CD8-positive, alpha-beta memory T cell (primary cell): Measurements from ENCODE around the gene STK4. TPM values are rescaled to one million over a fixed set of nuclear protein-coding genes. Genes with fewer than 3 reads are reported as not detected.

Source experiments
- CTCF ChIA-PET: fragments of 350-600 bp; sonication (Branson Sonifier 250); formaldehyde crosslinking; loops from one replicate; lab custom pipeline; 2021; ENCODE audit warnings: antibody characterized with exemption; lab: Charles Lee
- POLR2A ChIA-PET: fragments of 350-600 bp; sonication (Branson Sonifier 250); formaldehyde crosslinking; loops from one replicate; lab custom pipeline; 2021; ENCODE audit warnings: antibody characterized with exemption; lab: Charles Lee
- DNase-seq, 5 donors: peaks; one replicate each; pipeline versions ENCODE4 v3.0.0 to v3.0.0-alpha.2; 2020 to 2022; ENCODE audit warnings: mixed read lengths in 1 of 5
- H3K27ac ChIP-seq: one replicate; pipeline ENCODE4 v1.7.0; 2013; ENCODE audit warnings: low read depth, mild to moderate bottlenecking, low read length, moderate library complexity
- H3K27me3 ChIP-seq: 2 replicates; pipeline ENCODE4 v1.7.0; 2013; ENCODE audit warnings: low read length, mild to moderate bottlenecking; ENCODE audit not compliant: insufficient read depth, poor library complexity, severe bottlenecking
- H3K36me3 ChIP-seq: 2 replicates; pipeline ENCODE4 v1.7.0; 2013; ENCODE audit warnings: mild to moderate bottlenecking, low read length, moderate library complexity; ENCODE audit not compliant: insufficient read depth
- H3K4me1 ChIP-seq: 2 replicates; pipeline ENCODE4 v1.7.0; 2013; ENCODE audit warnings: mild to moderate bottlenecking, low read length, moderate library complexity; ENCODE audit not compliant: insufficient read depth
- H3K4me3 ChIP-seq: 2 replicates; pipeline ENCODE4 v1.7.0; 2013; ENCODE audit warnings: mild to moderate bottlenecking, low read length
- H3K9me3 ChIP-seq: 2 replicates; pipeline ENCODE4 v1.7.0; 2013; ENCODE audit warnings: mild to moderate bottlenecking, low read length
- H3K27ac Mint-ChIP-seq, 8 donors: one replicate each; pipeline ENCODE4 v1.8.0; 2020 to 2021; ENCODE audit warnings: mixed read lengths in 8 of 8, mild to moderate bottlenecking in 6 of 8, inconsistent platforms in 3 of 8, moderate library complexity in 3 of 8
- H3K27me3 Mint-ChIP-seq, 2 donors: one replicate each; pipeline ENCODE4 v1.8.0; 2020 to 2021; ENCODE audit warnings: mixed read lengths in 2 of 2, mild to moderate bottlenecking in 1 of 2, moderate library complexity in 1 of 2
- H3K36me3 Mint-ChIP-seq, 3 donors: one replicate each; pipeline ENCODE4 v1.8.0; 2020 to 2021; ENCODE audit warnings: mixed read lengths in 3 of 3, inconsistent platforms in 1 of 3, mild to moderate bottlenecking in 1 of 3
- H3K4me1 Mint-ChIP-seq, 3 donors: one replicate each; pipeline ENCODE4 v1.8.0; 2020 to 2021; ENCODE audit warnings: mixed read lengths in 3 of 3, inconsistent platforms in 1 of 3, mild to moderate bottlenecking in 1 of 3
- H3K4me3 Mint-ChIP-seq, 7 donors: one replicate each; pipeline ENCODE4 v1.8.0; 2020 to 2021; ENCODE audit warnings: mixed read lengths in 7 of 7, mild to moderate bottlenecking in 6 of 7, moderate library complexity in 4 of 7, inconsistent platforms in 2 of 7
- H3K9me3 Mint-ChIP-seq, 5 donors: one replicate each; pipeline ENCODE4 v1.8.0; 2020 to 2022; ENCODE audit warnings: mixed read lengths in 5 of 5, mild to moderate bottlenecking in 3 of 5, moderate library complexity in 2 of 5, inconsistent platforms in 1 of 5
- polyA plus RNA-seq: library from polyadenylated mRNA; unstranded; fragments of 300-500 nt; fragmentation: Illumina TruSeq; gene quantifications from one replicate; pipeline ENCODE4 v1.2.3, GENCODE V29; 2021
- total RNA-seq, 2 experiments: library from RNA; stranded (reverse); gene quantifications; one replicate each; pipeline ENCODE4 v1.2.3, GENCODE V29; 2021

The STK4 gene
- total and polyA plus RNA-seq, 3 experiments from 2014 or later = 192 to 210 (median 200) TPM

GRCh38 chr20:45038745-45039474 is 72.6 kb downstream of the STK4 start:
- Histone ChIP-seq H3K27ac (no peak overlapping the region), H3K36me3 (peaks cover 7% of the 10 kb centered on the region), H3K27me3 (no peaks in the 10 kb centered on the region), H3K4me1 (peaks cover 43% of the 10 kb centered on the region), H3K4me3 (no peak overlapping the region), H3K9me3 (no peaks in the 10 kb centered on the region)
- Mint-ChIP-seq H3K4me1 (peaks cover 73 to 96% (median 95%) of the 10 kb centered on the region in 3 donors), H3K27me3 (no peaks in the 10 kb centered on the region), H3K9me3 (no peaks in the 10 kb centered on the region), H3K36me3 (peaks cover 0 to 71% (median 26%) of the 10 kb centered on the region in 3 donors), H3K4me3 (no peak overlapping the region), H3K27ac (peak overlapping the region in 7 of 8 donors; percentile 3 to 87 (median 57))
- ChIA-PET CTCF (interaction anchor here (3.8 kb wide), 1 partner anchor 57 kb away, joined by 17 read pairs; no protein-coding TSS in a partner anchor), POLR2A (interaction anchor here (0.7 kb wide), 1 partner anchor 87 kb away, joined by 3 read pairs; no protein-coding TSS in a partner anchor)
- no peak for DNase-seq

GRCh38 chr20:45039475-45039820 is 73.1 kb downstream of the STK4 start:
- H3K4me3 ChIP-seq = no peak overlapping the region

GRCh38 chr20:45041464-45042337 is 75.4 kb downstream of the STK4 start:
- no peaks in the 10 kb centered on the region for H3K27me3 ChIP-seq
- peaks cover 31% of the 10 kb centered on the region for H3K4me1 ChIP-seq
- Mint-ChIP-seq H3K9me3 (no peaks in the 10 kb centered on the region), H3K27ac (peak overlapping the region in 7 of 8 donors; percentile 80 to 91 (median 89)), H3K27me3 (no peaks in the 10 kb centered on the region), H3K4me3 (peak overlapping the region in 3 of 7 donors; percentile 26 to 53 (median 49)), H3K36me3 (peaks cover 0 to 76% (median 21%) of the 10 kb centered on the region in 3 donors), H3K4me1 (peaks cover 64 to 84% (median 82%) of the 10 kb centered on the region in 3 donors)
- no peaks in the 10 kb centered on the region for H3K9me3 ChIP-seq
- no peak overlapping the region for H3K27ac ChIP-seq
- no peak for DNase-seq
- peaks cover 7% of the 10 kb centered on the region for H3K36me3 ChIP-seq
- ChIA-PET CTCF (interaction anchor here (1.2 to 4.7 kb wide), 3 partner anchors 35 to 145 kb away, joined by 3 to 65 read pairs (median 3); no protein-coding TSS in a partner anchor), POLR2A (interaction anchor here (0.6 kb wide), 1 partner anchor 27 kb away, joined by 4 read pairs; no protein-coding TSS in a partner anchor)
- no peak overlapping the region for H3K4me3 ChIP-seq

More at GRCh38 chr20:45039475-45039820, 73.1 kb downstream of the STK4 start:
- Mint-ChIP-seq H3K27me3 (no peaks in the 10 kb centered on the region), H3K9me3 (no peaks in the 10 kb centered on the region), H3K36me3 (peaks cover 0 to 76% (median 28%) of the 10 kb centered on the region in 3 donors), H3K4me3 (no peak overlapping the region), H3K27ac (peak overlapping the region in 7 of 8 donors; percentile 22 to 87 (median 57)), H3K4me1 (peaks cover 72 to 96% (median 95%) of the 10 kb centered on the region in 3 donors)
- DNase-seq = no peak
- no peak overlapping the region for H3K27ac ChIP-seq
- H3K27me3 ChIP-seq = no peaks in the 10 kb centered on the region
- peaks cover 46% of the 10 kb centered on the region for H3K4me1 ChIP-seq
- POLR2A ChIA-PET = no interaction called here
- no peaks in the 10 kb centered on the region for H3K9me3 ChIP-seq
- peaks cover 7% of the 10 kb centered on the region for H3K36me3 ChIP-seq
- CTCF ChIA-PET = interaction anchor here (3.8 kb wide), 1 partner anchor 56 kb away, joined by 17 read pairs; no protein-coding TSS in a partner anchor

- H3K27ac Mint-ChIP-seq = peak overlapping the region; percentile 15 to 85 (median 68)
- H3K27me3 Mint-ChIP-seq = no peaks in the 10 kb centered on the region
- Histone ChIP-seq H3K27me3 (no peaks in the 10 kb centered on the region), H3K27ac (no peak overlapping the region), H3K4me3 (no peak overlapping the region), H3K36me3 (peaks cover 7% of the 10 kb centered on the region), H3K9me3 (no peaks in the 10 kb centered on the region), H3K4me1 (peaks cover 30% of the 10 kb centered on the region)
- peaks cover 63 to 84% (median 81%) of the 10 kb centered on the region in 3 donors for H3K4me1 Mint-ChIP-seq
- H3K4me3 Mint-ChIP-seq = no peak overlapping the region
- peaks cover 0 to 77% (median 23%) of the 10 kb centered on the region in 3 donors for H3K36me3 Mint-ChIP-seq
- no peak for DNase-seq
- ChIA-PET CTCF (interaction anchor here (1.2 to 4.7 kb wide), 6 partner anchors 17 to 250 kb away, joined by 3 to 65 read pairs (median 6); no protein-coding TSS in a partner anchor), POLR2A (interaction anchor here (0.6 kb wide), 1 partner anchor 13 kb away, joined by 4 read pairs; no protein-coding TSS in a partner anchor)
- H3K9me3 Mint-ChIP-seq = no peaks in the 10 kb centered on the region
These were observed 76.7 kb downstream of the STK4 start for GRCh38 chr20:45042978-45043377.

- Mint-ChIP-seq H3K36me3 (peaks cover 0 to 83% (median 25%) of the 10 kb centered on the region in 3 donors), H3K9me3 (no peaks in the 10 kb centered on the region), H3K4me1 (peaks cover 67 to 84% (median 84%) of the 10 kb centered on the region in 3 donors), H3K27ac (peak overlapping the region; percentile 11 to 96 (median 53)), H3K4me3 (no peak overlapping the region), H3K27me3 (no peaks in the 10 kb centered on the region)
- Histone ChIP-seq H3K36me3 (peaks cover 7% of the 10 kb centered on the region), H3K9me3 (no peaks in the 10 kb centered on the region), H3K4me1 (peaks cover 39% of the 10 kb centered on the region), H3K27ac (no peak overlapping the region), H3K4me3 (no peak overlapping the region), H3K27me3 (no peaks in the 10 kb centered on the region)
- ChIA-PET CTCF (interaction anchor here (0.7 to 4.7 kb wide), 22 partner anchors 8 to 248 kb away, joined by 3 to 65 read pairs (median 4); partner anchors contain the start of gene TOMM34), POLR2A (interaction anchor here (0.6 to 1.1 kb wide), 3 partner anchors 9 to 47 kb away, joined by 3 to 6 read pairs (median 3); no protein-coding TSS in a partner anchor)
- DNase-seq = peak; percentile 9 to 62 (median 47)
These were observed 77.8 kb downstream of the STK4 start for GRCh38 chr20:45044084-45044573.

GRCh38 chr20:45044601-45045000 is 78.3 kb downstream of the STK4 start:
- H3K36me3 Mint-ChIP-seq = peaks cover 0 to 83% (median 25%) of the 10 kb centered on the region in 3 donors
- H3K36me3 ChIP-seq = peaks cover 7% of the 10 kb centered on the region
- H3K4me1 ChIP-seq = peaks cover 43% of the 10 kb centered on the region
- no peaks in the 10 kb centered on the region for H3K9me3 ChIP-seq
- H3K4me3 ChIP-seq = no peak overlapping the region
- ChIA-PET CTCF (interaction anchor here (0.9 to 4.7 kb wide), 20 partner anchors 9 to 248 kb away, joined by 3 to 65 read pairs (median 5); partner anchors contain the start of gene TOMM34), POLR2A (interaction anchor here (1.0 kb wide), 1 partner anchor 18 kb away, joined by 6 read pairs; no protein-coding TSS in a partner anchor)
- H3K4me1 Mint-ChIP-seq = peaks cover 68 to 84% (median 84%) of the 10 kb centered on the region in 3 donors
- DNase-seq = no peak
- H3K4me3 Mint-ChIP-seq = no peak overlapping the region
- H3K27ac ChIP-seq = no peak overlapping the region
- H3K27ac Mint-ChIP-seq = peak overlapping the region in 3 of 8 donors; percentile 67 to 96 (median 85)
- H3K27me3 ChIP-seq = no peaks in the 10 kb centered on the region
- no peaks in the 10 kb centered on the region for H3K27me3 Mint-ChIP-seq
- H3K9me3 Mint-ChIP-seq = no peaks in the 10 kb centered on the region

- Histone ChIP-seq H3K4me3 (no peak overlapping the region), H3K27ac (no peak overlapping the region), H3K36me3 (peaks cover 8% of the 10 kb centered on the region), H3K4me1 (peaks cover 61% of the 10 kb centered on the region), H3K27me3 (no peaks in the 10 kb centered on the region), H3K9me3 (no peaks in the 10 kb centered on the region)
- Mint-ChIP-seq H3K4me1 (peaks cover 63 to 82% (median 80%) of the 10 kb centered on the region in 3 donors), H3K9me3 (no peaks in the 10 kb centered on the region), H3K4me3 (peak overlapping the region in 1 of 7 donors; percentile 14), H3K27me3 (no peaks in the 10 kb centered on the region), H3K36me3 (peaks cover 0 to 78% (median 20%) of the 10 kb centered on the region in 3 donors), H3K27ac (peak overlapping the region in 5 of 8 donors; percentile 18 to 95 (median 66))
- CTCF ChIA-PET = no interaction called here
- no peak for DNase-seq
- POLR2A ChIA-PET = no interaction called here
These were observed 81.3 kb downstream of the STK4 start for GRCh38 chr20:45047581-45048119.
